ENCODE results near the gene CAMK1D.
"Not testable (repeated sequence)": the region's sequence is repeated elsewhere in the genome, so short reads cannot be mapped to it uniquely, and the experiment has no call there.

Gene CAMK1D

DNA sequence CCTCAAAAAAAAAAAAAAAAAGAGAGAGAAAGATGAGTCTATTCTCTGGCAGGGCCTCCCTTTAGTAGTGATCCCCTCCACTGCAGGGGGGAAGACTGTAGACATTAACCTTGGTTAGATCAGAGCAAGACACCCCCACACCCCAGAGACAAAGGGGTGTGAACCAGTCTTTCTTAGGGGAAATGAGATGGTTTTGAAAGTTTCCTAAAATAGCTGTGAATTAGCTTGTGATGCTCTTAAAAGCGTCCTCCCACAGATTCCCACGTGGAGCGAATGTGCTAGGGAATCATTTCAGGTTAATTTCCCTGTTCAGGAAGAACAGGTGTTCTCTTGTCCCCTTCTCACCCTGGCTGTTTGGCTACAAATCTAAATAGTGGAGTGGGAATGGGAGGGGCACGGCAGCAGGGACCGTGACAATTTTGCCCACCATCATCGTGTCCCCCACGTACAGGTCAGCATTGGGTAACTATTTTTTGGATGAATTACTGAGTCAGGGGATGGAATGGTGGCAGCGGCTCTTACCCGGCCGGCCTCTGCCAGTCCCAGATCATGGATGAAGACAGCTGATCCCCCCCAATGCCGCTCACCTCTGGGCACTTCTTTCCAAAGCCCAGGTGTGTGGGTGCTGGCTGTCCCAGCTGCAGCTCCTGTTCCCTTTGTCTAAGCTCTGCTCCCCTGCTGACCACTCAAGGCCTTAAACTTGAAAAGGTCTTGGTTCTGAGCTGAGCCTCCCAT, 499.3 kb downstream of the CAMK1D start:
- no peak for DNase-seq (ENCODE audit: low read depth in 3 of 3)

DNA sequence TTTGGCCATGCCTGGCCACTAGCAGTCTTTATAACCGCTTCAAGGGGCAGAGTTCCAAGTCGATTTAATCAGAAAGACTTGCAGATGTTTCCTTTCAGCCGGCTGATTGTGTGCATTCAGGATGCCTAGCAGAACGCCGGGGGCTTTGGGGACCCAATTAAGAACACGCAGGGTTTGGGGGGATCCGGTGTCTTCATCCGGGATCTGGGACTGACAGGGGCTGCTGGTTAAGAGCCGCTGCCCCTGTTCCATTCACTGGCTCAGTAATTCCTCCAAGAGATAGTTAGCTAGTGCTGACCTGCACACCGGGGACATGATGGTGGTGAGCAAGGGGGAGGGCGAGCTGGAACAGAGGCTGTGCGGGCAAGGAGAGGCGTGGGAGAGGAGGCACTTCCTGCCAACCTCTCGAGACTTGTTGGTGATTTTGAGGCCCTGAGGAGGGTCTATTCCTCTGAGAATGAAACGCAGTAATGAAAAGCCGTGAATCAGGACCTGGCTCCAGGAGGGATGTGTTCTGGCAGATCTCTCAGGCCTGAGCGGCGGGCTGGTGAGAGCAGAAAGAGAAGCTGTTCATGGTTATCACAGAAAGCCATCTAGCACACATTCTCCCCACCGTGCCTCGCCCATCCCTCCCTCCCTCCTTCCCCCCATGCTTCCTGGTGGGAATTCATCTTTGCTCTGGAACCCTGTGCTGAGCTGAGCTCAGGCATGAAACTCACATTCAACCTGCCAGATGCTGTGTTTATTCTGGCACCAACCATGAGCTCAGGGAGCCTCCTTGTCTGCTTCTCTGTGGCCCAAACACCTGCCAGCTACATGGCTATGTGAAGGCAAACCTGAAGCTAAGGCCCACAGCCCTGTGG, 500.2 kb downstream of the CAMK1D start:
- DNase-seq (ENCODE audit: low read depth in 3 of 3), result no peak

DNA sequence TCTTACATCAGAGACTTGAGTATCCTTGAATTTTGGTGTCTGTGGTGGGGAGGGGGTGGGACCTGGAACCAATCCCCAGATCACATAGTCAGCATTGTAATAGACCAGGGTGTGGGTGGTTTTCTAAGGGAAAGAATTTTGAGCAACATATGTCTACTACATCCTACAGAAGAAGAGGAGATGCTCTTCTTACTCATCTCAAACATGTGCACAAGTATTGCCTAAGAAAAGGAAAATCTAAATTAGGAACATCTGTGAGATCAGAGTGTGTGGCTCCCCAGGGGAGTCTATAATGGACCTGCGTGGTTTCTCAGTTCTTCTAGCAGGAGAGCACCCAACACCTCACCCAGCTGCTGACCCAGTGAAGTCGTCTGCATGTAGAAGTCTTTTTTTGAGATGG, 503.3 kb downstream of the CAMK1D start:
- no peak for DNase-seq (ENCODE audit: low read depth in 3 of 3)

DNA sequence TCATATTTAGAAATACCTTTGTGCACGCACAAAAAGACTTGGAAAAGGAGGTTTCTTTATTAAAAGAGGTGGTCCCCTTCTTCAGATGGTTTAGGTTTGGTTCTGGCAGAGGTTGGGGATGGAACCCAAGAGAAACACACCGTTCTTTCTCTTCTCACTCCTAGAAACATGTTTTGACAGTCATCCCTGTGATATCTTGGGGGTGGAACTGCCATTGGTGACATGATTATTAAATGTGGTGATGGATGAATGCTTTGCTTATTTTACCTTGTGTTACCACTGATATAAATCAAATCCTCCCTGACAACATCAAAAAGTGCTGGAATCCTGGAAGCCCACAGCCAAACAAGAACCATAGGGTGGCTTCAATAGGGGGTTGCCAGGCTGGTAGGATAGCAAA, 505.6 kb downstream of the CAMK1D start:
- no peak for DNase-seq (ENCODE audit: low read depth in 3 of 3)

DNA sequence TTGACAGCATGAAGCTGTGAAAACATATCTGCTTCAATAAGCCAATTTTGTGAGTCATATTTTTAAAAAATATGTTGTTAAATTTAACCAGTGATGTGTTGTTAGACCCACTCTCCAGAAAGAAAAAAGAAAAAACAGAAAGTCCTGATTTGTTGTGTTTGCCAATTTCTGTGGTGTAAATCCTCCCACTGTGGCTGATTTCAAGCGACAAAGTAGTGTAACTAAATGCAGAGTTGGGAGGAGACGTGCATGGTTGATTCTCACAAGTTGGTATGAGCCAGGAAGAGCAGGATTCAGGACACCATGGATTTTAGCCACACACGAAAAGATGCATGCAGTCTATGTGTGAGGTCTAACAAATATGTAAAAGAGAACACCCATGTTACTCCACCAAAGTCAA, 513.1 kb downstream of the CAMK1D start:
- no peak for DNase-seq (ENCODE audit: low read depth in 3 of 3)

DNA sequence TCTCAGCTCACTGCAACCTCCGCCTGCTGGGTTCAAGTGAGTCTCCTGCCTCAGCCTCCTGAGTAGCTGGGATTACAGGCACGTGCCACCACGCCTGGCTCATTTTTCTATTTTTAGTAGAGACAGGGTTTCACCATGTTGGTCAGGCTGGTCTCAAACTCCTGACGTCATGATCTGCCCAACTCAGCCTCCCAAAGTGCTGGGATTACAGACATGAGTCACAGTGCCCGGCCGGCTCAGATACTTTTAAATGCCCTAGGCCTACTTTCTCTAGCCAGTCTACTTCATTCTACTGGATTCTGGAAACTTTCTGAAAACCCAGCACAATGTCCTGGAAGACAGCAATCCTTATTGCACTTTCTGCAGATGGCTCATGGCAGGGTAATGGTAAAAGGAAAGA, 516.2 kb downstream of the CAMK1D start:
- not testable (repeated sequence) for DNase-seq (ENCODE audit: low read depth in 3 of 3)

DNA sequence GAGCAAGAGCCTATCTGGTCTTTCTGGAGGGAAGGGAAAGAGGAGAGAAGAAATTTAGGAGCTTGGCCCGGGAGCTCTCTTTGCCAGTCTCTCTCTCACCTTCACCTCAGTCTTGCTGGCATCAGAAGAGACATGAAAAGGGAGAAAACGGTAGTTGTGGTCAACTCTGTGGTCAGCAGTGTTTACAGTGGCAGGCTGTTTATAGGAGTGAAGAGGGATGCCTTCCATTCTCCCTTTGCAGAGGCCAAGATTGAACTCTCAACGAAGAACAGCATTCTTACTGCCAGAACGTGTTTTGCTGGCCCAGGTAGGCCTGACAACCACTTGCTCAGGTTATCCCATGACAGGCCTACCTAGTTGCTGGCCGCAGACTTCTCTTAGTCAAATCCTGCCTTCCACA, 518.9 kb downstream of the CAMK1D start:
- no peak for DNase-seq (ENCODE audit: low read depth in 3 of 3)

DNA sequence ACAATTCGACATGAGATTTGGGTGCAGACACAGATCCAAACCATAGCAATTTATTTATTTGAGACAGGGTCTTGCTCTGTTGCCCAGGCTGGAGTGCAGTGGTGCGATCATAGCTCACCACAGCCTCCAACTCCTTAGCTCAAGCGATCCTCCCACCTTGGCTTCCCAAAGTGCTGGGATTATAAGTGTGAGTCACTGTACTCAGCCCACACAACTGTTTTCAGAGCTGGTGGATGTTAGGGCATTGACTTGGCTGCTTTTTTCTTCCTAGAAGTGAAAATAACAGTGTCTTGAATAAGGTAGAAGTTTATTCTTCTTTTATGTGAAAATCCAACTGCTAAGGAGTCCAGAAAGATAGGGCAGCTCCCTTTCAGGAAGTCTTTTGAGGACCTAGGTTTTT, 520.1 kb downstream of the CAMK1D start:
- no peak for DNase-seq (ENCODE audit: low read depth in 3 of 3)

DNA sequence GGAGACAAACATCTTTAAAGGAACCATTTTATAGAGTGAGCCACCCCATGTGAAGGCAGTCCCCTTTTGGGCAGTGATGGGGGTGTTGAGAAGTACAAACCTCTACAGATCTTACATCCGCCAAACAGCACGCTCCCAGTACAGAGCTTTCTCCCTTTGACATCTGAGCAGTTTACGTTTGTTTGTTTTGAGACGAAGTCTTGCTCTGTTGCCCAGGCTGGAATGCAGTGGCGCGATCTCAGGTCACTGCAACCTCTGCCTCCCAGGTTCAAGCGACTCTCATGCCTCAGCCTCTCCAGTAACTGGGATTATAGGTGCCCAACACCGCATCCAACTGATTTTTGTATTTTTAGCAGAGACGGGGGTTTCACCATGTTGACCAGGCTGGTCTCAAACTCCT, 523.2 kb downstream of the CAMK1D start:
- no peak for DNase-seq (ENCODE audit: low read depth in 3 of 3)

DNA sequence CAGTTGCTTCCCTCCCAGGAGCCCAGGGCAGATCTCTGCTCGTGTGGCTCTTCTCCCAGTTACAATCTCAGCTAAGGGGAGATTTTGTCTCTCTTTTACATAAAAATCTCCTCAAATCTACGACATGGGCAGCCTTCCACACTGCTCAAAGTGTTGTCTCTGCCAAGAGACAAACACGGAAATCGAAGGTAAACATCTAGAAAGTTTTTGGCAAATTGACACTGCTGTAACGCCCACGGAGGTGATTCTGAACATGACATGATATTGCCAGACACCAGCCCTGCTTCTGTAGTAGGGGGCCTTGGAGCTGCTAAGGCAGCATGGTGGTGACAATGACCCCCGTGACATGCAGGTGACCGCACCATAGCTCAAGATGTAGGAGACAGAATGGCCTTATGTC, 523.8 kb downstream of the CAMK1D start:
- no peak for DNase-seq (ENCODE audit: low read depth in 3 of 3)

DNA sequence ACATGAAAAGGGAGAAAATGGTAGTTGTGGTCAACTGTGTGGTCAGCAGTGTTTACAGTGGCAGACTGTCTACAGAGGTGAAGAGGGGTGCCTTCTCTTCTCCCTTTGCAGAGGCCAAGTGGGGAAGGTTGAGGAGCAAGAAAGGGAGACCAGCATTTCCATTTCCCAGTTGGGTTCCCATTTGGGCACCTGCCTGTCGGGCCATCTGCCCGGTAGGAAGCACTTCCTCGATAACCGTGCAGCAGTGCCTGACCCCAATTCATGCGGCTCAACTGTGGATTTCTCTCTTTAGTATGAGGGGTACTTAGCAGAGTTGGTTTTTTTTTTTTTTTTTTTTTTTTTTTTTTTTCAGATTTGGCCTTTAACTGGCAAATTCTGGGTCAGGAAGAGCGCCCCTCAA, 525.2 kb downstream of the CAMK1D start:
- DNase-seq (ENCODE audit: low read depth in 3 of 3), result no peak

DNA sequence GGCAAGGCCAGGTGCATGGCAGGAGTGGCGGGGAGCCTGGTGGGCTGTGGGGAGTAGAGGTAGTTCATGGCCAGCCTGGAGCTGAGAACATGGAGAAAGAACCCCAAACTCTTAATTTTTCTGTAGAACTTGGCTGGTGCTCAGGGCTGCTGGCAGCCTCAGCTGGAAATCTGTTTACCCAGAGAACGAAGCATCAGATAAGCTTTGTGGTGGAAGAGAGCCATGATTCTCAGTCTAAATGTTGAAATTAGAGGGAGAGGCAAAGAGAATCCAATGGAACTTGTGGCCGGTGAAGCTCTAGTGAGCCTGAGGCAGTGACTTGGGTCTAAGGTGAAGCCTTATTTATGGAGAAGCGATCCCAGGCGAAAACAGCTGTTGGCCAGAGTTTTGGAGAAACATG, 525.8 kb downstream of the CAMK1D start:
- no peak for DNase-seq (ENCODE audit: low read depth in 3 of 3)

DNA sequence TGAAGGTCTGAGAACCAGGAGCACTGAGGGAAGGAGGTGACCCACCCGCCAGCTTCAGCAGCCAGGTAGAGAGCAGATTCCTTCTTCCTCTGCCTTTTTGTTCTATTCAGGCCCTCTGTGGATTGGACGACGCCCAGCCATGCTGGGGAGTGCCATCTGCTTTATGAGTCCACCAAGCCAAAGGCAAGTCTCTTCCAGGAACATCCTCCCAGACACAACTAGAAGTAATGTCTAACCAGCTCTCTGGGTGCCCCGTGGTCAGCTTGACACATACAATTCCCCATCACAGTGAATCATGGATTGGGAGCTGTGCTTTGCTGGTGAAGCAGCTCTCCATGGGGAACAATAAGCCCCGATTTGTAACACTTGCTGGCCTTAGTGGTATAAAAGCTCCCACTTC, 526.9 kb downstream of the CAMK1D start:
- DNase-seq (ENCODE audit: low read depth in 3 of 3), result no peak

DNA sequence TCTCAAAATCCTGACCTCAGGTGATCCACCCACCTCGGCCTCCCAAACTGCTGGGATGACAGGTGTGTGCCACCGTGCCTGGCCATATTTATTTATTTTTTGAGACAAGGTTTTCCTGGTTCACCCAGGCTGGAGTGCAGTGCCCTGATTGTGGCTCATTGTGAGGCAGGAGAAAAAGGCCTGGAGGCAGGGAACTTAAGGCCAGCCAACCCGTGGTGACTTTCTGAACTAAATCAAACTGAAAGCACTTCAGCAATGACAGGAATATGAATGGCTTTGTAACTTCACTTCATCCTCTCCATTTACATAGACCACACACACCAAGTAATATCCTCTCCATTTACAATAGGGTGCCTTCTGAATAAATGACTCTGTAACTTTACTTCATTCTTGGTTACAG, 527.8 kb downstream of the CAMK1D start:
- DNase-seq (ENCODE audit: low read depth in 3 of 3), result no peak

DNA sequence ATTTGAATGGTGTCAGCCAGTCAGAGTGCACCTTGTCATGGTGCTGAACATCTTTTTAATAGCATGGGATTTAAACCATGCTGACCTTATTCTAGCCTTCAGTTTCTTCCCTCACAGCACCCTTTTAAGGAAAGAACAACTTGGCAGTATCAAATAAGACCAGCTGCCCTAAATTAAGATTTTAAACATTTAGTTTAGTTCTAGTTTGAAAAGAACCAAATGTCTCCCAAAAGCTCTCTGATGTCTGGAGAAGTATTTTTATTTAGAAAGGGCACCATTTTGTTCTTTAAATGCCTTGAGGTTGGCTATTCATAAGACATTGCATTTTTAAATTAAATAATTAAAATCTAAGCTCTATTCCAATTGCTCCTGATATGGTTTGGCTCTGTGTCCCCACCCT, 531.1 kb downstream of the CAMK1D start:
- no peak for DNase-seq (ENCODE audit: low read depth in 3 of 3)

DNA sequence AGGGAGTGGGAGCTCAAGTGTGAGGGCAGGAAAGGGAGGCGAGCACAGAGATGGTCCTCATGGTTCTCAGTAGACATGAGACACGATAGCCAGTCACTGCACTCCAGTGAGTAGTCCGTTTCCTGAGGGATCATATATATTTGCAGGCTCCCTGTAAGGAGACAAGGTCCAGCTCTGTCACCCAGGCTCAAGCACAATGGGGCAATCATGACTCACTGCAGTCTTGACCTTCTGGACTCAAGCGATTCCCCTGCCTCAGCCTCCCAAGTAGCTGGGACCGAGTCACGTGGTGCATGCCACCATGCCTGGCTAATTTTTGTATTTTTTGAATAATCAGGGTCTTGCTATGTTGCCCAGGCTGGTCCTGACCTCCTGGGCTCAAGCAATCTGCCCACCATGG, 535.5 kb downstream of the CAMK1D start:
- no peak for DNase-seq (ENCODE audit: low read depth in 3 of 3)

Measured in stimulated activated CD4-positive, alpha-beta T cell treated with anti-CD3 and anti-CD28 coated beads, TNF-alpha, amount 100 ng/mL, for 4 hours (primary cell).